ENCODE results near the gene ROCK2.

Gene ROCK2

GRCh38 chr2:11224887-11225286 is 119.5 kb downstream of the ROCK2 start:
- DNase-seq: no peak

GRCh38 chr2:11222845-11223244 is 121.6 kb downstream of the ROCK2 start:
- DNase-seq: no peak

- DNase-seq: no peak
Measured at GRCh38 chr2:11220445-11220844, 124.0 kb downstream of the ROCK2 start.

- no peak for DNase-seq
Measured at GRCh38 chr2:11215407-11215806, 129.0 kb downstream of the ROCK2 start.

- DNase-seq: no peak
Measured at GRCh38 chr2:11214770-11215169, 129.7 kb downstream of the ROCK2 start.

- no peak for DNase-seq
Measured at GRCh38 chr2:11213975-11214374, 130.5 kb downstream of the ROCK2 start.

GRCh38 chr2:11213090-11213638 is 131.3 kb downstream of the ROCK2 start:
- no peak for DNase-seq

GRCh38 chr2:11212645-11213044 is 131.8 kb downstream of the ROCK2 start:
- no peak for DNase-seq

GRCh38 chr2:11208083-11208482 is 136.4 kb downstream of the ROCK2 start:
- no peak for DNase-seq

GRCh38 chr2:11203480-11203879 is 141.0 kb downstream of the ROCK2 start:
- no peak for DNase-seq

GRCh38 chr2:11201969-11202368 is 142.5 kb downstream of the ROCK2 start:
- no peak for DNase-seq

- DNase-seq: no peak
Measured at GRCh38 chr2:11200651-11201050, 143.8 kb downstream of the ROCK2 start.

GRCh38 chr2:11196246-11196645 is 148.2 kb downstream of the ROCK2 start:
- DNase-seq: no peak

- no peak for DNase-seq
Measured at GRCh38 chr2:11187731-11188130, 156.7 kb downstream of the ROCK2 start.

- no peak for DNase-seq
Measured at GRCh38 chr2:11187083-11187619, 157.3 kb downstream of the ROCK2 start.

- DNase-seq: no peak
Measured at GRCh38 chr2:11186145-11186544, 158.3 kb downstream of the ROCK2 start.

GRCh38 chr2:11182951-11183350 is 161.5 kb downstream of the ROCK2 start:
- no peak for DNase-seq

GRCh38 chr2:11180653-11181052 is 163.8 kb downstream of the ROCK2 start:
- DNase-seq: no peak

GRCh38 chr2:11179899-11180298 is 164.5 kb downstream of the ROCK2 start:
- DNase-seq: no peak

GRCh38 chr2:11179196-11179595 is 165.2 kb downstream of the ROCK2 start:
- DNase-seq: no peak

- no peak for DNase-seq
Measured at GRCh38 chr2:11177871-11178690, 166.4 kb downstream of the ROCK2 start.

GRCh38 chr2:11175293-11175795 is 169.1 kb downstream of the ROCK2 start:
- DNase-seq: no peak

GRCh38 chr2:11174222-11174621 is 170.2 kb downstream of the ROCK2 start:
- DNase-seq: no peak

GRCh38 chr2:11169333-11169732 is 175.1 kb downstream of the ROCK2 start:
- DNase-seq: no peak

Measured in NCI-H748 treated with DMSO at 0.1 percent for 48 hours (cell line).